Measurements from ENCODE around the gene EIF2D. TPM values are rescaled to one million over a fixed set of nuclear protein-coding genes. Genes with fewer than 3 reads are reported as not detected.

Gene EIF2D
- total RNA-seq, result 45.6 and 53.2 TPM in 2 replicates

GRCh38 chr1:206612129-206612876 lies at the start of gene EIF2D:
Gene EIF2D (minus strand): TSS chr1:206612465. CDS start chr1:206612342, 123 bp downstream.
- DNase-seq (ENCODE audit: low read depth), result no peak
- H3K4me3 ChIP-seq (ENCODE audit: low read depth, low read length), result peak within 1 kb of the TSS; percentile 85
- peak; percentile 79 for TF ChIP-seq CTCF (conservative IDR thresholded peaks at IDR 0.05; ENCODE audit: low read depth, low read length)

GRCh38 chr1:206661161-206661820 lies 49.0 kb upstream of the EIF2D start:
- DNase-seq (ENCODE audit: low read depth), result no peak
- H3K4me3 ChIP-seq (ENCODE audit: low read depth, low read length), result no peak overlapping the region
- no peak for TF ChIP-seq CTCF (conservative IDR thresholded peaks at IDR 0.05; ENCODE audit: low read depth, low read length)

GRCh38 chr1:206660136-206660535 lies 47.9 kb upstream of the EIF2D start:
- no peak for DNase-seq (ENCODE audit: low read depth)
- no peak overlapping the region for H3K4me3 ChIP-seq (ENCODE audit: low read depth, low read length)
- TF ChIP-seq CTCF (conservative IDR thresholded peaks at IDR 0.05; ENCODE audit: low read depth, low read length), result no peak

GRCh38 chr1:206658981-206659273 lies 46.7 kb upstream of the EIF2D start:
- TF ChIP-seq CTCF (conservative IDR thresholded peaks at IDR 0.05; ENCODE audit: low read depth, low read length), result no peak
- DNase-seq (ENCODE audit: low read depth), result no peak
- no peak overlapping the region for H3K4me3 ChIP-seq (ENCODE audit: low read depth, low read length)

GRCh38 chr1:206658264-206658980 lies 46.2 kb upstream of the EIF2D start:
- H3K4me3 ChIP-seq (ENCODE audit: low read depth, low read length), result no peak overlapping the region
- DNase-seq (ENCODE audit: low read depth), result no peak
- TF ChIP-seq CTCF (conservative IDR thresholded peaks at IDR 0.05; ENCODE audit: low read depth, low read length), result peak; percentile 73

- no peak for TF ChIP-seq CTCF (conservative IDR thresholded peaks at IDR 0.05; ENCODE audit: low read depth, low read length)
- DNase-seq (ENCODE audit: low read depth), result no peak
- no peak overlapping the region for H3K4me3 ChIP-seq (ENCODE audit: low read depth, low read length)
Measured at GRCh38 chr1:206657751-206658150, 45.5 kb upstream of the EIF2D start.
